GM20431 (cell line): Measurements from ENCODE around the gene UBAP1.
"Not testable (repeated sequence)": the region's sequence is repeated elsewhere in the genome, so short reads cannot be mapped to it uniquely, and the experiment has no call there.

ENCODE experiments used
- in situ Hi-C: fragments of 300-500 bp; cut with MseI, MboI; formaldehyde crosslinking; loops from one replicate; pipeline ENCODE4 v1.15.0; 2020; ENCODE audit warnings: low sequenced_read_pairs; ENCODE audit not compliant: unreplicated experiment

UBAP1 gene

DNA sequence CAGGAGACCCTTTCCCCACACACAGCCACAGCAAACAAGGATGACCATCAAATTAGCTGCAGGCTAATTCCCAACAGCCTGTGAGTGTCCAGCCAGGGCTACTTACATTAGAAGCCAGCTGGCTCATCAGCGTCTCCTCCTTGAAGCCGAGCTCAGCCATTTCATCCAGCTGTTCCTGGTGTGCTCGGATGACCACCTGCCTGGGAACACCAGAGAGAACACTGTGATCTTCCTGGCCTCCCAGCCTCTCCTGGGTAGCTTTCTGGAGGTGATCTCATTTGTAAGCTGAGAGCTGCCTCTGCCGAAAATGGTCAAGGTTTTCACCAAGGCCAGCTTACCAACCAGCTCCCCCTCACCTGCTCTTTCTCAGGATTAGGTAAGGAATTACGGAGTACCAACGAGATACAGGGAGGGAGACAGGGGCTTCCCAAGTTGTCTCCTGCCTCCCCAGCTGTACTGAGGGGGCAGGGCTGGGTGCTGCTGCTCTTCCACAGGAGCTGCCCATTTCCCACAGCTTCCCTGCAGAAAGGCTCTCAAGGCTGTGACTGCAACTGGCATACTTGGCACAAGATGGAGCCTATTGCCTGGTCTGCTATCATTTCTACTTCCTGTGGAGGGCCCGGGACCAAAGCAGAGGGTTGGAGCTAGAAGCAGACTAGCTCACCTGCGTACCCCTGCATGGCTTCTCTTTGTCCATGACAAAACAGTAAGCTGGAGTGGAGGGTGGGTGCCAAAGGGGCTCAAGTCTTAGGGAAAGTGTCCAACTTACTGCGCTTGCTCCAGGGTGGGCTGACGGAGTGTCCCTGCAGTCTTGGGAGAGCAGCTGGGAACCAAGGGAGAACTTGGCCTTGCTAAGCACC lies 76.4 kb downstream of the UBAP1 start:
- in situ Hi-C loops, result no loop called here

DNA sequence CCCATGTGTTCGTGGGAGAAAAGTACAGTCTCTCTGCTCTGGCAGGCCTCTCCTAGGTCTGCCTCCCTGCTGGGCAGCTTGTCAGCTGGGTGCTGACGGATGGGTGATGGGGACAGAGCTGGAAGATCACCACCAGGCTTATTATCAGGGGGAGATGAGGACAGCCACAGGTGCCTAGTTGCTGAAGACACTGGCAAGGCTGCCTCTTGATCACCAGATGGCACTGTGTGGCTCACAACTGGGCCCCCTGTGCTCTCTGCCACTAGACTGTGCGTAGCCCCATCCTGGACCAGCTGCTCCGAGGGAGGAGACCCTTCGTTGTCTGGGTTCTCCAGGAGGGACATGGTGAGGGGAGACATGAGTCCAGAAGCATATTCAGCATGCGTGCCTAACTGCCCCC lies 77.3 kb downstream of the UBAP1 start:
- in situ Hi-C loops, result no loop called here

DNA sequence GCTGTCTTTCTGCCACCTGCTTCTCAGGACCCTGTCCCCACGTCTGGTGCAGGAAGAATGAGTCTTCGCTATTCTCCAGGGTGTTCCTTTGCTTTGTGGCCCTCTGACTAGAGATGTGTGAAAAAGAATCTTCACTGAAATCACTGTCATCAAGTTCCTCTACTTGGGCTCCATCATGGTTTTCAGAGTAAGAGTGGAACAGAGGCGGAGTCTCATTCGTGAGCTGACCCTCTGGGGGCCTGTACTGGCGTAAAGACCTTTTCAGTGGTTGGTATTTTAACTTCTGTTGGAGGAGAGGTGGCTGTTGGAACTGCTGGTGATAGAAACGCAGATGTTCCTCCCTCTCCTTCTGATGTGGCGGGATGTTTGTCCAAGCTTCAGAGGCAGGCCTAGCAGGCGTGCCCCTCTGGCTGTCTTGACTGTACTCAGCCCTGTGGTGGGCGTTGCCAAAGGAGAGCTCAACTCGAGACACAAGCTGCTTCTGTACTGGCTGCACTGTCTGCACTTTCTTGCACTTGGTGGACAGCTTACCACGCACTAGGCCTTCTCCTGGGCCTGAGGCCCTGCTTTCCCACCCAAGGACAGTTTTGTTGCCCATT lies 78.2 kb downstream of the UBAP1 start:
- in situ Hi-C loops, result no loop called here

DNA sequence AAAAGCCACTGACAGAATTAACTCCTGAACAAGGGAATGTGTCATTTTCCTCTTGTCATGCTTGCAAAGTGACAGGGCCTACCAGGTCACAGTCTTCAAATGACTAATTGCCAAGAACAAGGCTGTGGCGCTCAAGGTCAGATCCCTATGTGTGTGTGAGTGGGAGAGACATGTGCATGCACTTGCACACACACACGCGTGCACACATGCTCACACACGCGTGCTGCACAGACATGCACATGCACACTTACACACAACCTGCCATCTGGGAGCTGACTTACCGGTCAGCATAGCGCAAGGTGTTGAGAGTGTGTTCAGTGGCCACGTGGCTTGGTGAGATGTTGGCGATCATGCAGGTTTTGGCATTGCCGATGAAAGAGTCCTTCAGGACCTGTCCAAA lies 80.5 kb downstream of the UBAP1 start:
- in situ Hi-C loops, result no loop called here

DNA sequence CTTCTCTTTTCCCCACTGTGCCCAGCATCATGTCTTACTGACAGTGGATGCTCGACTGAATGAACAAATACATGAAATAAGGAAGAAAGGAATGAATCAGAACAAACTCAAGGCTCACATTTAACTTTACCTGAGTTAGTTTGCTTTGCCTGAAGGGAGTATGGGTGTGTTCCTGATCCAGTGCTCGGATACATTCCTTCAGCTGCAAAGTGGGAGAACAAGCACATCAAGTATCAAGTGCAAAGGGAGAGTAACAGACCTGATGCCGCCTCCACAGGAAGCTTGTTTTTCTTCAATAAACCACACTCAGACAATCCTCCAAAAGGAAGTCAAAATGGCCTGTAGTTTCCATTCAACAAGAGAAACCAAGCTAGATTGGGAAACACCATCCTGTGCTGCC lies 84.1 kb downstream of the UBAP1 start:
- in situ Hi-C loops, result no loop called here

DNA sequence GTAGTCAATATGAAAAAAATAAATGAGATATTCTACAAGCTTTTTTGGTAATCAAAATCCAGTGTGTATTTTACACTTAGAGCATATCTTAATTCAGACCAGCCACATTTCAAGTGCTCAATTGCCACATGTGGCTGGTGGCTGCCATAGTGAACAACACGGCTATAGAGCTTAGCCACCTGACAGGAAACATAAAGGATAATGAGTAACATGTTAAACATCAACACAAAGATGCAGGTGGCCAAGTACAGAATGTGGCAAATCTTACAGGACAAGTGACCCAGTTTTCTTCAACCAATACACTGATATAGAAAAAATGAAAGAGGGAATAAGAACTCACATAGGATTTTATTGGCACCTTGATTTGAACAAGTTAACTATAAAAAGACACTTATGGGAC lies 88.8 kb downstream of the UBAP1 start:
- in situ Hi-C loops, result no loop called here

DNA sequence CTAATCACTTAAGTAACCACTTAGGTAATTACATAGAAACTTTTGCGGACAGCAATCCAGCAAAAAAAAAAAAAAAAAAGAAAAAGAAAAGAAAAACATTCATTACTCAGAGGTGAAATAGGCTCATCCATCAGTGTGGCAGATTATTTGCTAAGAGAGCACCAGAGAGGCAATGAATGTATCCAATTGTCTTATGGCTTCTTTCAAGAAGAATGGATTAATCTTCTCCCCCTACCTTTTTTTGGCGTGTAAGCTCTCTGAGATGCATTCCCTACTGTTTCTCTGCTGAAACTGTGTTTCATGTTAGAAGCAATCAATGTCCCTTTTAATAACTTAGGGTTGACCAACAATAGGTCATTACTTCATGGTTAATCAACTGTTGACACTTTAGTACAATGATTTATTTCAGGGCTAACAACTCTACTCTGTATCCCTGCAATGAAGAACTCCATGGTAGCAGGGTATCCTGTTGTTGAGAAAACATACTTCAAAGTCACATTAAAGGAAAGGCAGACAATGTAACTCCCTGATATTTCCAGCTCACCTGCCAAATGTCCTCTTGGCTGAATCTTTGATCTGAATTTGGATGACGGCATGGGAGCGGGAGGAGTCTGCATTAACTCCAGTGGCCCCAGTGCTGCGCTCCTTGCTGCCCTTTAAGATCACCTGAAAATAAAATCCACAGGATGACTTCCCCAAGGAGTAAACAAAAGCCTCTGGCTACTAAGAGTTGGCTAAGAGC lies 92.6 kb downstream of the UBAP1 start:
- in situ Hi-C loops, result no loop called here

DNA sequence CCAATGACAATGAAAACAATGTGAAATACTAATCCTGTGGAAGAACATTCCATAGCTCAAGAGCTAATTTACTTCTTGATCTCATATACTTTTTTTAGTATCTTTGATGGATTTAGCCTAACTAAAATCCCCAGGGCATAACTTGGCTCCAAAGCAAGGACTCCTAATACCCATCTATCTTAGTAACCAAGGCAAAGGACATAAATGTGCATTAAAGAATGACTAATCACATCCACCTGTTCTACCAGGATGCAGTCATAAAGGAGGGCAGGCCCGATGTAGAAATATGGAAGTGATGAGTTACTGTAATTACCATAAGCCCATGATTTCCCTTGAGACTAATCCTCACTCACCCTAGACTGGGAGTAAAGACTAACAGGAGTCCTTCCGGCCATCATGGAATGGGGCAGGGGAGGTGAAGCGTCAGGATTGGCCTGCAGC lies 93.3 kb downstream of the UBAP1 start:
- in situ Hi-C loops, result no loop called here

DNA sequence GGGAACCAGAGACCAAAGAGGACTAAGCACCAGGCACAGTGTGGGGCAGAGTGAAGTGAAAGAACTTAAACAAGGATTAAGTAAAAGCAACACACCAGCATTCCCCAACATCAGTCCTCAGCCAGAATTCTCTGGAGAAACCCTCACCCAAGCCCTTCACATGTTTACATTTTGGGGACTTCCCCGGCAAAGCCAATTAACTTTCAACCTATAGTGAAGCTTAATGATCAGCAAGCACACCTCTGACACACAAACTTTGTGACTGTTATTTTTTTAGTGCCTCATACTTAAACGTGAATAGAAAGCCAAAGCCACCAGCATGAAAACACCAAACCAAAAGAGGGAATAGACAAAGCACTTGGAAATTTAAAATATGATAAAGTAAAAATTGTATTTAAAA lies 94.7 kb downstream of the UBAP1 start:
- in situ Hi-C loops, result not testable (repeated sequence)

DNA sequence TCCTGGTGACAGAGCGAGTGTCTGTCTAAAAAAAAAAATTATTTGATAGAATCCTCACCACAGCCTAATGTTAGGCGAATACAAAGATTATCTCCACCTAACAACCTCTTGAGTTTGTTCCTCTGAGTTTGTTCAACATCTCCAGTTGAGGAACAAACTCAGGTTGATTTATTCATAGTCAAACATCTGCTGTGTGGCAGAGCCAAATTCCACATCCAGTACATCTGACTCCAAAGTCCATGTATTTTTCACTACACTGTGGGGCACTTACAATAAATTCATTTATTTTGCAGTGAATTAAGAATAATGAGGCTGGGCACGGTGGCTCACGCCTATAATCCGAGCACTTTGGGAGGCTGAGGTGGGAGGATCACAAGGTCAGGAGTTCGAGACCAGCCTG lies 97.0 kb downstream of the UBAP1 start:
- in situ Hi-C loops, result no loop called here

DNA sequence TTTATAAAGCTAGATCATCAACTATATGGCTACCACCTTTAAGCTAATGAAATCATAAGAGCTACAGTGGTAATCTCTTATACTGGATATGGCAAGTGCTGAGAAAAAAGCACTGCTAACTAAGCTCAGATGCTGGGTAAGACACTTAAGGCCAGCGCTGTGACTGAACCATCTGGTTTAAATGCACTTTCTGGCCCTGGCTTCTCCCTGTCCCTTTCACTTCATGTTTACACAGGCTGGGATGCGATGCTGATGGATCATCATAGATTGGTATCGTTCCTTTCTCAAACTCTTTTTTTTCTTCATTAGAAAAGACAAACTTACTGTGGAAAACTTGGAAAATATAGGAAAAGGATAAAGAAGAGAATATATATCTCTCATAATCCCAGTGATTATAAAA lies 97.9 kb downstream of the UBAP1 start:
- in situ Hi-C loops, result no loop called here

DNA sequence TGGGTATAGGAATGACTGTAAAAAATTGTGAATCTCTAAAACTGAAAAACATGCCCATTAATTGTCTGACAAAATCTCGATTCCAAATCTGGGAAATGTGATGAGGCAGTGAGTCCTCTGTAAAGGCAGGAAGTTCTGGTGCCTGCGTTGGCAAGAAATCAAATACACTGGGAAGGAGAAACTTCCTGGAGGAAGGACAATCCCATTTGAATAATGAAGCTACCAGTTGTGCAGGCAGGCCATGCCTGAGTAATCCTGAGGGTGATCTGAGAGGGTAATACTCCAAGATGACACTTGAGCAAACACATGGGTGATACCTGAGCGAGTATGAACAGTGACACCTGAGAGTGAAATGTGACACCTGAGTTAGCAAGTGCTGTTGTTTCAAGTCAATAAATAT lies 100.6 kb downstream of the UBAP1 start:
- in situ Hi-C loops, result no loop called here

DNA sequence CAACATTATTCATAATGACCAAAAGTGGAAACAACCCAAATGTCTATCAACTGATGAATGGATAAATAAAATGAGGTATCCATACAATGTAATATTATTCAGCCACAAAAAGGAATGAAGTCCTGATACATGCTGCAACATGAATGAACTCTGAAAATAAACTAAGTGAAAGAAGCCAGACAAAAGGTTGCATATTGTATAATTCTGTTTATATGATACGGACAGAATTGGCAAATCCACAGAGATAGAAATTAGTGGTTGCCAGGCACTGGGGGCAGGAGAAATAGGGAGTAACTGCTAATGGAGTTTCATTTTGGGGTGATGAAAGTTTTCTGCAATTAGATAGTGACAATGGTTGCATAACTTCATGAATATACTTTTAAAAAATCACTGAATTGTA lies 103.3 kb downstream of the UBAP1 start:
- in situ Hi-C loops, result no loop called here

DNA sequence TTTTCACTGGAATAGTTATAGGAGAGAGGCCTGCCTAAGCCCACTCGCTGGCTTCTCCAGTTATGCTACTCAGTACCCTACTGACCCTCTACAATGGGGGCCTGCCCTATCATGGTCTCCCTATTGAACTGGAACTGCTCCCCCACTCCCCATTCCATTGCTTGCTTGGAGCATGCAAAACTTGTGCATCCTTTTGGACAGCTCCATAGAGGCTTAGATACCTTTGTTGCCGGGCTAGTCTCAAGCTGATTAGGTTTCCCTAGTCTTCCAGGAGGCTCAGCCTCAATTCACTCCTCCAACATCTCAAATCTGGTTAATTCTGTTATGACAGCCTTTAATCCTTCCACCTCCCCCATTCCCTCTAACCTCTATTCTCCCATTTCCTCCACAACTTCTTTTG lies 110.3 kb downstream of the UBAP1 start:
- in situ Hi-C loops, result no loop called here

DNA sequence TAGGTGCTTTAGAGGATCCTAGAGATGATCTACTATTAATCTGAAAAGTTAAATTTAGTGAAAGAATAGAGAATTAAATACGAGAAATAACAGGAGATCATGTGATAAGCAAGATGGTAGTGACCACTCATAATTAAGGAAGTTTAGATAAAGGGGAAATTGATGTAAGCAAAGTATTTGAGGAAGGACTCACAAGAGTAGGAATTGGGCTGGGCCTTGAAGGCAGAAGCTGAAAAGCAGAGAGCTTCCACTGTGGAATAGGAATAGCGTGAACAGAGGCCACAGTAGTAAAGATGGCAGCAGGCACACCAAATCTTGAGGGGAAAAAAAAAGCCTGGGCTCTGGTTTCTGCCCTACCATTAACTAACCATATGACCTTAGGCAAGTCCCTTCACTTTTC lies 112.2 kb downstream of the UBAP1 start:
- in situ Hi-C loops, result no loop called here

DNA sequence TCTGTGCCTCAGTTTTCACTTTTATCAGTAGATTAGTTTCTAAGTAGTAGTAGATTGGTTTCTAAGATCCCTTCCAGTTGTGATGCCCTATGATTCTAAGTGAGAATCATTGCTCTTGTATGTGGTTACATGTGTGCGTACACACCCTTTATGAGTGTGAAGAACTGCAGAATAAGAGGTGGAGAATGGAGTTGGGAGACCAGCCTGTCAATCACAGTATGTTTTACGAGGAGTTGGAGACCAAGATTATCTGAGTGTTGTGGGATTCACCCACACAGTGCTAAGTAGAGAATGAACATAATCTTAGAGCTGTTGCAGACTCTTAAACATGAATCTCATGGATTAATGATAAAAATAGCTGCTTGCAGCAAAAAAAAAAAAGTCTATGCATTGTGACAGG lies 112.6 kb downstream of the UBAP1 start:
- in situ Hi-C loops, result no loop called here

DNA sequence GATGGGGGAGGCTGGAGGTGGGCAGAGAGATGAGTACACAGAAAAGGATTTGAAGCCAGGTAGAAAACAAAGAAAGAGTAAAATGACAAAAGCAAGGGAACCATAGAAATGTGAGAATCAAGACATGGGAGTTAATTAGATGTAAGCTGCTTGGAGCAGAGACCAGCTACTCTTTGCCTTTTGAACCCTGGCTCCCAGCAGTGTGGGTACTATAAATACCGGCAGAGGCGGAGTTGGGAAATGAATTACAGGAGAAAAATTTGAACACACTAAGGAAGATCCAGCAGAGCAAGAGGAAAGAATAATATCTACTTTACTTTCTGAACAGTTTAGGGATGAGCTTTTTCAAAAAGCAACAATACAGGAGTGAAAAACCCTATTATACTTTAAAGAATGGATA lies 113.7 kb downstream of the UBAP1 start:
- in situ Hi-C loops, result no loop called here

DNA sequence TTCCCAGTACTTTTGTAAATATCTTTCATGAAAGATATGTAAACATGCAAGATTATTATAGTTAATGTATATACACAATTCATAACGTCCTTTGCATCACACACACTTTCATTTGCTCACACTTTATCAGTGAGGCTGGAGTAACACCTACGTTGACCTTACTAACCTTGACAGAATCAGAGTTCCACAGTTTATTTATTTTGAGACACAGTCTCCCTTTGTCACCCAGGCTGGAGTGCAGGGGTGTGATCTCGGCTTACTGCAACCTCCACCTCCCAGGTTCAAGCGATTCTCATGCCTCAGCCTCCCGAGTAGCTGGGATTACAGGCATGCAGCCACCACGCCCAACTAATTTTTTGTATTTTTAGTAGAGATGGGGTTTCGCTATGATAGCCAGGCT lies 122.2 kb downstream of the UBAP1 start:
- in situ Hi-C loops, result not testable (repeated sequence)
